HepG2 (cell line): ENCODE data around the gene DLX1. TPM values are rescaled to one million over a fixed set of nuclear protein-coding genes. Genes with fewer than 3 reads are reported as not detected.
A peak's percentile ranks its signal among the peaks of the same experiment; 100 is the strongest.

Source experiments
- ATAC-seq: fragments of 200-7000 bp; cut with Tn5 transposase; 3 replicates; pipeline ENCODE4 v1.9.1; 2020; ENCODE audit warnings: mild to moderate bottlenecking, moderate library complexity
- BruUV-seq: library from RNA; stranded (reverse); fragments of 400-500 nt; replicated peaks from 2 replicates; lab custom pipeline; 2021; lab: Mats Ljungman, UMichigan
- CTCF ChIA-PET: fragments of 300-600 bp; formaldehyde crosslinking; extraction: SDS; loops from one replicate; lab custom pipeline; 2021; ENCODE audit warnings: low total read pairs, inconsistent platforms, low intra/inter-chr PET ratio; lab: Yijun Ruan, JAX
- POLR2A ChIA-PET: fragments of 350-600 bp; sonication (Branson Sonifier 250); formaldehyde crosslinking; loops from one replicate; lab custom pipeline; 2020; ENCODE audit warnings: antibody characterized with exemption, inconsistent platforms; lab: Yijun Ruan, JAX
- DNase-seq: peaks from one replicate; pipeline ENCODE4 v3.0.0-alpha.2; 2015; ENCODE audit warnings: low spot score
- FAIRE-seq: peaks from 3 replicates; lab custom pipeline; 2011; peaks lifted over from hg19 to GRCh38; lab: Jason Lieb, UNC
- H2AFZ ChIP-seq: one replicate; pipeline ENCODE4 v1.6.1; 2011; ENCODE audit warnings: low read length, inconsistent platforms
- H3K27ac ChIP-seq: fragments of 300-600 bp; 3 replicates; pipeline ENCODE4 v1.8.0; 2011; ENCODE audit warnings: mixed run types, mild to moderate bottlenecking, mixed read lengths, low read length, inconsistent platforms; ENCODE audit not compliant: insufficient read depth; ENCODE audit errors: extremely low read length
- H3K27me3 ChIP-seq, 2 experiments: fragments of 200-600 bp in 1 of 2; 2 replicates in 1 of 2; 3 replicates in 1 of 2; pipeline versions ENCODE4 v1.6.0 to v1.8.0; 2011; ENCODE audit warnings: low read length in 2 of 2, mild to moderate bottlenecking in 2 of 2, moderate library complexity in 2 of 2, inconsistent platforms in 1 of 2; ENCODE audit not compliant: insufficient read depth in 2 of 2, control insufficient read depth in 1 of 2
- H3K36me3 ChIP-seq, 2 experiments: fragments of 200-600 bp in 1 of 2; replicated peaks in 1 of 2; 2 replicates in 1 of 2; 3 replicates in 1 of 2; pipeline versions ENCODE4 v1.5.1 to v1.8.0; 2011; ENCODE audit warnings: low read length in 2 of 2, inconsistent platforms in 1 of 2; ENCODE audit not compliant: insufficient read depth in 2 of 2, control insufficient read depth in 1 of 2
- H3K4me1 ChIP-seq: 2 replicates; pipeline ENCODE4 v1.5.1; 2012; ENCODE audit warnings: low read length, inconsistent platforms; ENCODE audit not compliant: insufficient read depth
- H3K4me2 ChIP-seq: 2 replicates; pipeline ENCODE4 v1.6.0; 2011; ENCODE audit warnings: low read depth, low read length, inconsistent platforms
- H3K4me3 ChIP-seq, 3 experiments: fragments of 200-600 bp in 1 of 3; sonication (generic), shearing (Covaris generic) in 1 of 3; replicated peaks in 1 of 3; 2 replicates each; pipeline ENCODE4 v1.5.1; 2011 to 2016; ENCODE audit warnings: low read length in 3 of 3, inconsistent platforms in 2 of 3, low read depth in 2 of 3, mild to moderate bottlenecking in 2 of 3, control low read depth in 1 of 3, mixed read lengths in 1 of 3; ENCODE audit not compliant: insufficient read depth in 1 of 3
- H3K79me2 ChIP-seq: one replicate; pipeline ENCODE4 v1.6.1; 2011; ENCODE audit warnings: low read length, inconsistent platforms; ENCODE audit not compliant: insufficient read depth
- H3K9ac ChIP-seq: 2 replicates; pipeline ENCODE4 v1.6.0; 2011; ENCODE audit warnings: mild to moderate bottlenecking, low read depth, low read length, inconsistent platforms; ENCODE audit not compliant: insufficient read depth
- H3K9me3 ChIP-seq: 2 replicates; pipeline ENCODE4 v1.5.1; 2012; ENCODE audit warnings: mild to moderate bottlenecking, low read length
- H4K20me1 ChIP-seq: 2 replicates; pipeline ENCODE4 v1.6.0; 2011; ENCODE audit warnings: inconsistent platforms, mild to moderate bottlenecking, low read length, moderate library complexity; ENCODE audit not compliant: insufficient read depth
- CREBL2 ChIP-seq: sonication (generic); formaldehyde crosslinking; IDR thresholded peaks from 2 replicates; pipeline ENCODE4 v1.8.1; 2023; ENCODE audit warnings: missing genetic modification reagents, mild to moderate bottlenecking, borderline replicate concordance
- DDIT3 ChIP-seq: sonication (generic); formaldehyde crosslinking; IDR thresholded peaks from 2 replicates; pipeline ENCODE4 v1.4.0; 2020; ENCODE audit warnings: mild to moderate bottlenecking, missing genetic modification reagents
- GABPB1 ChIP-seq: IDR thresholded peaks from 2 replicates; pipeline ENCODE4 v1.6.1; 2016; ENCODE audit warnings: mild to moderate bottlenecking, missing genetic modification reagents, moderate library complexity, missing compliant biosample characterization
- HHEX ChIP-seq: IDR thresholded peaks from 2 replicates; pipeline ENCODE4 v1.6.1; 2016; ENCODE audit warnings: control low read depth
- MED1 ChIP-seq: sonication (generic); formaldehyde crosslinking; IDR thresholded peaks from 2 replicates; pipeline ENCODE4 v1.4.0; 2020; ENCODE audit warnings: missing genetic modification reagents
- NR0B2 ChIP-seq: sonication (generic); formaldehyde crosslinking; IDR thresholded peaks from 2 replicates; pipeline ENCODE4 v1.4.0; 2020; ENCODE audit warnings: mild to moderate bottlenecking, missing genetic modification reagents
- NR3C1 ChIP-seq: sonication (generic); formaldehyde crosslinking; IDR thresholded peaks from 2 replicates; pipeline ENCODE4 v1.4.0; 2020; ENCODE audit warnings: missing genetic modification reagents
- RBM22 ChIP-seq: fragments of 200-400 bp; formaldehyde crosslinking; optimal IDR thresholded peaks from 2 replicates; pipeline ENCODE3; 2017; ENCODE audit warnings: mild to moderate bottlenecking, low read length, moderate library complexity
- SETDB1 ChIP-seq: sonication (generic); formaldehyde crosslinking; IDR thresholded peaks from 2 replicates; pipeline ENCODE4 v1.5.1; 2020; ENCODE audit warnings: missing genetic modification reagents, mild to moderate bottlenecking, borderline replicate concordance
- SIN3A ChIP-seq: IDR thresholded peaks from 2 replicates; pipeline ENCODE4 v1.6.1; 2011; ENCODE audit warnings: low read depth, mild to moderate bottlenecking, control low read depth, low read length, borderline replicate concordance
- THAP7 ChIP-seq: sonication (generic); formaldehyde crosslinking; IDR thresholded peaks from 2 replicates; pipeline ENCODE4 v1.8.1; 2023; ENCODE audit warnings: mild to moderate bottlenecking, missing genetic modification reagents
- ZNF326 ChIP-seq: sonication (generic); formaldehyde crosslinking; IDR thresholded peaks from 2 replicates; pipeline ENCODE4 v1.4.0; 2020; ENCODE audit warnings: missing genetic modification reagents, borderline replicate concordance
- ZNF639 ChIP-seq: conservative IDR thresholded peaks from 2 replicates; pipeline ENCODE4 v1.6.1; 2018; ENCODE audit warnings: missing genetic modification reagents
- ZNF670 ChIP-seq: sonication (generic); formaldehyde crosslinking; IDR thresholded peaks from 2 replicates; pipeline ENCODE4 v1.8.0; 2022; ENCODE audit warnings: mild to moderate bottlenecking, missing genetic modification reagents, borderline replicate concordance
- WGBS: methylation state at CpG from one replicate; pipeline ENCODE4 v1.1.6; 2017; ENCODE audit warnings: low lambda C conversion rate; 5-methylcytosine and 5-hydroxymethylcytosine counted together
- in situ Hi-C: cut with HindIII; loops from 2 replicates; pipeline ENCODE4 v1.10.0; 2017; ENCODE audit warnings: low pct_unique_long_range_greater_than_20kb; ENCODE audit not compliant: extremely low pct_ligation_motif_present
- intact Hi-C: fragments of 100-400 bp; cut with micrococcal nuclease; formaldehyde crosslinking; loops from one replicate; pipeline ENCODE4 v1.10.0; 2022; ENCODE audit not compliant: unreplicated experiment
- polyA plus RNA-seq, 8 experiments: library from polyadenylated mRNA; depleted of rRNA in 3 of 8; stranded (reverse) in 7 of 8; unstranded in 1 of 8; fragments of >200 nt; fragmentation: Illumina TruSeq in 4 of 8; extraction: Trizol in 4 of 8; gene quantifications; 2 replicates each; pipeline versions ENCODE4 v1.2.1 to v1.2.3, GENCODE V29; 2011 to 2016; ENCODE audit warnings: low read depth in 4 of 8, missing spikeins in 1 of 8, mixed read lengths in 1 of 8; ENCODE audit not compliant: insufficient read depth in 1 of 8
- total RNA-seq, 5 experiments: library from RNA; depleted of rRNA; stranded (reverse); fragments of >200 nt; fragmentation: Illumina TruSeq; extraction: Trizol; gene quantifications; 2 replicates each; pipeline ENCODE4 v1.2.3, GENCODE V29; 2016; ENCODE audit warnings: low read depth in 1 of 5

DLX1 gene
- total and polyA plus RNA-seq, 2 of the 13 experiments (the other 11 are each of a cell fraction or from before 2014, with no cell fraction given), result 0.18 to 0.86 TPM

- TF ChIP-seq SETDB1 (CRISPR knock-in tag) (no peak), SIN3A (peak; percentile 58; the same call in 1 of the 2 replicates), CREBL2 (CRISPR knock-in tag) (no peak), ZNF639 (CRISPR knock-in tag) (0 out of 2 replicates have a peak, but pooled peaks have one; percentile 53), THAP7 (CRISPR knock-in tag) (no peak), ZNF670 (no peak)
- TF ChIP-seq, all 625 proteins: peak for 247
Measured at GRCh38 chr2:172052000-172052983, 33.0 kb upstream of the DLX1 start (continued).

GRCh38 chr2:172053486-172053885, 31.8 kb upstream of the DLX1 start:
- CTCF ChIA-PET, result no interaction called here
- no peak overlapping the region for H2AFZ ChIP-seq
- no peaks in the 10 kb centered on the region for H3K79me2 ChIP-seq
- no TSS peak for BruUV-seq
- no peaks in the 10 kb centered on the region for H3K36me3 ChIP-seq
- no peaks in the 10 kb centered on the region for H3K9me3 ChIP-seq
- POLR2A ChIA-PET, result interaction anchor here (1.7 kb wide), 1 partner anchor 10 kb away, joined by 3 read pairs; no protein-coding TSS in a partner anchor
- no peak overlapping the region for H3K27ac ChIP-seq
- no peak for TF ChIP-seq NR3C1 (CRISPR knock-in tag)
- TF ChIP-seq MED1 (CRISPR knock-in tag), result no peak
- TF ChIP-seq GABPB1 (CRISPR knock-in tag), result no peak
- no peak for TF ChIP-seq RBM22
- no peak for TF ChIP-seq DDIT3 (CRISPR knock-in tag)
- TF ChIP-seq HHEX (CRISPR knock-in tag), result no peak
- TF ChIP-seq NR0B2 (CRISPR knock-in tag), result no peak
- TF ChIP-seq ZNF326 (CRISPR knock-in tag), result no peak
- intact Hi-C loops (loop anchor here (2.0 to 10.0 kb wide), 3 partner anchors 34 to 49 kb away; partner anchors contain the start of genes DLX1 and DLX2), in situ Hi-C loops (no loop called here)
- no peak overlapping the region; the same call in 1 of the 2 replicates for H3K4me2 ChIP-seq
- FAIRE-seq, result no peak
- no peak overlapping the region for H3K9ac ChIP-seq
- H3K4me1 ChIP-seq, result peaks cover 52% of the 10 kb centered on the region
- ATAC-seq, result no peak
- no peaks in the 10 kb centered on the region for H4K20me1 ChIP-seq
- H3K27me3 ChIP-seq, result no peaks in the 10 kb centered on the region
- WGBS, result 94% methylated on average over 1 of the region's 1 CpG
- DNase-seq, result no peak
- H3K4me3 ChIP-seq, result no peak overlapping the region
